Islet of Langerhans (tissue), 1 donor: Measurements from ENCODE around the gene TMPRSS12.
"Not testable (repeated sequence)": the region's sequence is repeated elsewhere in the genome, so short reads cannot be mapped to it uniquely, and the experiment has no call there.

ENCODE experiments used
- FAIRE-seq: peaks from one replicate; lab custom pipeline; 2011; peaks lifted over from hg19 to GRCh38; lab: Jason Lieb, UNC

TMPRSS12 gene, protein sequence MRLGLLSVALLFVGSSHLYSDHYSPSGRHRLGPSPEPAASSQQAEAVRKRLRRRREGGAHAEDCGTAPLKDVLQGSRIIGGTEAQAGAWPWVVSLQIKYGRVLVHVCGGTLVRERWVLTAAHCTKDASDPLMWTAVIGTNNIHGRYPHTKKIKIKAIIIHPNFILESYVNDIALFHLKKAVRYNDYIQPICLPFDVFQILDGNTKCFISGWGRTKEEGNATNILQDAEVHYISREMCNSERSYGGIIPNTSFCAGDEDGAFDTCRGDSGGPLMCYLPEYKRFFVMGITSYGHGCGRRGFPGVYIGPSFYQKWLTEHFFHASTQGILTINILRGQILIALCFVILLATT

DNA sequence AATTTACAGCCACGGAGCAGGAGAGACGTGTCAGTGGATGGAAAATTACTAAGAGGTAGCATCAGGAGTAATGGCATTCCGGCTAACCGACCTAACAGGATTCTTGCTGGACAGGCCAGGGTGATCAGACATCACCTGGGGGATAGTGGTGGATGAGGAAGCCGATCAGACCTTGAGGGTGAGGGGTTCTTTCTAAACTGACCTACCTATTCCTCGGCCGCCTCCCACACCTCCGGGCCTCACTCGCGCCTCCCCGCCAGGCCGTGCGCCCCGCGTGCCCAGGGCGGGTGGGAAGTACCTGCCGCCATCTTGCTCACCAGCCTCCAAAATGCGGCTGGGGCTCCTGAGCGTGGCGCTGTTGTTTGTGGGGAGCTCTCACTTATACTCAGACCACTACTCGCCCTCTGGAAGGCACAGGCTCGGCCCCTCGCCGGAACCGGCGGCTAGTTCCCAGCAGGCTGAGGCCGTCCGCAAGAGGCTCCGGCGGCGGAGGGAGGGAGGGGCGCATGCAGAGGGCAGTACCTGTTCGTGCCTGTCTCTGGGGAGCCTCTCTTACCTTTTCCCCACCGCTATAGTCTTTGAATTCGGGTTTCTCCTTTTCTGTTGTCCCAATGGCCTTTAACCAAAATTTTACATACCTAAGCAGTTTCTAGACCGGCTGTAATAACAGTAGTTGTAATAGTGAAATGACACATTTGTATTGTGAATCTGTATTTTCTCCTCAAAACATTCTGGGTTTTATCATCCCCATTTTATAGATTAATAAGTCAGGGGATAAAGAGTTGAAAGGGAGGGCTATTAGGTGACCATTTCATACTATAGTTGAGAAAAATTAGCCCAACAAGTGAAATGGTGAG, at the start of gene TMPRSS12:
Gene TMPRSS12, plus strand, starts transcription at position 290 of the 857 bp plus-strand sequence. Its CDS starts 39 bp downstream, at position 329.
- peak; percentile 53 for FAIRE-seq

DNA sequence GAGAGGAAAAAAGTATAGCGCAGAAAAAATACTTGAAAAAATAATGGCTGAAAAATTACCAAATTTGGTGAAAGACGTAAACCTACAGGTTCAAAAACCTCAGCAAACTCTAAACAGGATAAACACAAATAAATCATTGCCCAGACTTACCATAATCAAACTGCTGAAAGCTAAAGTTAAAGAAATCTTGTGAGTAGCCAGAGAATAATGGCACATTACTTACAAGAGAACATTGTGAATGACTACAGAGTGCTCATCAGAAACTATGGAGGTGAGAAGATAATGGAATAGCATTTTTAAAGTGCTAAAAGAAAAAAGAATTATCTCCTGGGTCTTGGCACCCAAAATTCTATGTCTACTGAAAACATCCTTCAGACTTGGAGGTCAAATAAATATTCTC, 42.8 kb upstream of the TMPRSS12 start:
- FAIRE-seq = no peak

DNA sequence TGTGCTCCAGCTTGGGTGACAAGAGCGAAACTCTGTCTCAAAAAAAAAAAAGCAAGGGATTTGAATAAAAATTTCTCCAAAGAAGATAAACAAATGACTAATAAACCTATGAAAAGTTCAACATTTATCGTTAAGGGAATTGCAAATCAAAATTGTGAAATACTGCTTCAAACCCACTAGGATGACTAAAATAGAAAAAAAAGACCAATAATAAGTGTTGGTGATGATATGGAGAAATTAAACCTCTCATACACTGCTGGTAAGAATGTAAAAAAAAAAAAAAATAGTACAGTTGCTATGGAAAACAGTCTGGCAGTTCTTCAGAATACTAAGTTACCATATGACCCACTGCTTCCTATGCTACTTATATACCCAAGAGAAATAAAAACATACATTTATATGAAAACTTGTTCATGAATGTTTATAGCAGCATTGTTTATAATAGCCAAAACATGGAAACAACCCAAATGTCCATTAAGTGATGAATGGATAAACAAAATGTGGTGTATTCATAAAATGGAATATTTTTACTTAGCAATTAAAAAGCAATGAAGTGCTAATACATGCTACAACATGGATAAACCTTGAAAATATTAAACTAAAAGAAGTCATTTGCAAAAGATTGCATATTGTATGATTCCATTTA, 39.4 kb upstream of the TMPRSS12 start:
- FAIRE-seq = no peak

DNA sequence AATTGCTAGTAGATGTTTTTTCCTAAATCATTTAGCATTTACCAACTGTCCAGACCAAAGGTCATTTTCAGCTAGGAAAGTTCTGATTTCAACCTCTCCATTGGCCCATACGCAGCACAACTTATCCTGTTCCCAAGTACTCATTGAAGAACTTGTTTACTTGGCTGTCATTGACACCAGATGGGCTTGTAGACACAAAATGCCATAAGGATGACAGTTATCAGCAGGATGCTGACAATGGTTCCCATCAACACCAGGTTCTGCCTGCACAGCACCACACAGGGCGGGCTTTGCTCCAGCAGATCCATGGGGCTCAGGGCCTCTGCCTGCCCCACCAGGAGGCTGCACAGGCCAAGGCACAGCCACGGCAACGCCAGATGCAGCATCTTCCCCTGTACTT, 36.5 kb upstream of the TMPRSS12 start:
- FAIRE-seq = no peak

DNA sequence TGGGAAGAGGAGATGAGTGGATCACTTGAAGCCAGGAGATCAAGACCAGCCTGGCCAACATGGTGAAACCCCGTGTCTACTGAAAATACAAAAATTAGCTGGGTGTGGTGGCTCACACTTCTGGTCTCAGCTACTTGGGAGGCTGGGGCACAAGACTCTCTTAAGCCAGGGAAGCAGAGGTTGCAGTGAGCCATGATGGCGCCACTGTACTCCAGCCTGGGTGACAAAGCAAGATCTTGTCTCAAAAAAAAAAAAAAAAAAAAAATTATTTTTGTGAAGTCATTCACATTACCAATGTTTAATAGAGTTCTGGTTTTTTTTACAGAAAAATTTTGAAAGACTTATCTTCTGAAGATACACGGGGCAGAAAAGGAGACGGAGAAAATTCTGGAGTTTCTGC, 33.6 kb upstream of the TMPRSS12 start:
- FAIRE-seq = not testable (repeated sequence)

DNA sequence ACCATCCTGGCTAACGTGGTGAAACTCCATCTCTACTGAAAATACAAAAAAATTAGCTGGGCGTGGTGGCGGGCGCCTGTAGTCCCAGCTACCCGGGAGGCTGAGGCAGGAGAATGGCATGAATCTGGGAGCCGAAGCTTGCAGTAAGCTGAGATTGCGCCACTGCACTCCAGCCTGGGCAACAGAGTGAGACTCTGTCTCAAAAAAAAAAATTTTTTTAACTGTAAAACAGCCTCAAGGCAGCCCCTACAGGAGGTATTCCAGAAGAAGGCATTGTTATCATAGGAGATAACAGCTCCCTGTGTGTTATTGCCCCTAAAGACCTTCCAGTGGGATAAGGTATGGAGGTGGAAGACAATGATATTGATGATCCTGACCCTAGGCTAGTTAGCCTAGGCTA, 27.8 kb upstream of the TMPRSS12 start:
- not testable (repeated sequence) for FAIRE-seq

DNA sequence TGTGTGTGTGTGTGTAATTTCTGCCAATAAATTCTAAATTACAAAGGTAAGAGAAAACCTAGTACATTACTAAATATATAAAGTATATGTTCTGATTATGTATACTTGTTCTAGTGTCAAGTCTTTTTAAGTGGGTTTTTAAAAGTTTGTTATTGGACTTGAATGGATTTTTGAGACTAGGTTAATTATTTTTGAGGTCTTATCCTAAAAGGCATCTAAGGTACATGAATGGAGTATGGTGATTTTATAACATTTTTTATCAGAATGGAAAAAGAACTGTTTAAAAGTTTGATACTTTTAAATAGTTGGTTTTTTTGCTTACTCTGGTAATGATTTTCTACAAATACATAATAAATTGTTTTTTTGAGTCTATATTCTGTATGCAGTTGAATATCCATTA, 22.5 kb upstream of the TMPRSS12 start:
- no peak for FAIRE-seq

DNA sequence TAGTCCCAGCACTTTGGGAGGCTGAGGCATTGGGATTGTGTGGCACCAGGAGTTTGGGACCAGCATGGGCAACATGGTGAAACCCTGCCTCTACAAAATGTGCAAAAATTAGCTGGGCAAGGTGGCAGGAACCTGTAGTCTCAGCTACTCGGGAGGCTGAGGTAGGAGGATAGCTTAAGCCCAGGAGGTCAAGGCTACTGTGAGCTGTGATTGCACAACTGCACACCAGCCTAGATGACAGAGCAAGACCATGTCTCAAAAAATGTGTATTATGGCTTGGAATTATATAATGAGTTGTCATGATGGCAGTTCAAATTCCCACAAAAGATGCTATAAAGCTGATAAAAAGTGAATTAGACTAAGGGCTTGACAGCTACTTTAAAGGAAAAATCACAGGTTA, 20.6 kb upstream of the TMPRSS12 start:
- no peak for FAIRE-seq

DNA sequence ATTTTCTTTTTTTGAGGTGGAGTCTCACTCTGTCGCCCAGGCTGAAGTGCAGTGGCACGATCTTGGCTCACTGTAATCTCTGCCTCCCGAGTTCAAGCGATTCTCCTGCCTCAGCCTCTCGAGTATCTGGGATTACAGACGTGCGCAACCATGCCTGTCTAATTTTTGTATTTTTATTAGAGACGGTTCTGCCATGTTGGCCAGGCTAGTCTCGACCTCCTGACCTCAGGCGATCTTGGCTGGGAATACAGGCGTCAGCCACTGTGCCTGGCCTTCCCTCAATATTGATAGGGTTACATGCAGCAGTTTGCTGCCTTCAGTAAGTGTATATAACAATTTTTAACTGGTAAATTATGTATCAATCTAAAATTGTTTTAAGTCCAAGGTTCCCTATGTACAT, 19.0 kb upstream of the TMPRSS12 start:
- not testable (repeated sequence) for FAIRE-seq

DNA sequence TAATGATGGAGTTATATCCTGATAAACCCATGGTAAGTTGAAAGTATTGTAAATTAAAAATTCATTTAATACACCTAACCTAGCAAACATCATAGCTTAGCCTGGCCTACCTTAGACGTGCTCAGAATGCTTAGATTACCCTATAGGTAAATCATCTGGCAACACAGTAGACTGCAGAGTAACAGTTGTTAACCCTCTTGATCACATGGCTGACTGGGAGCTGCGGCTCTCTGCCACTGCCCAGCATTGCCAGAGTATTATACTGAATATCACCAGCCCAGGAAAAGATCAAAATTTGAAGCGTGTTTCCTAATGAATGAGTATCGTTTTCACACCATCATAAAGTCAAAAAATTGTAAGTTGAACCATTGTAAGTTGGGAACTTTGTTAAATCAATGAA, 17.8 kb upstream of the TMPRSS12 start:
- FAIRE-seq = no peak

DNA sequence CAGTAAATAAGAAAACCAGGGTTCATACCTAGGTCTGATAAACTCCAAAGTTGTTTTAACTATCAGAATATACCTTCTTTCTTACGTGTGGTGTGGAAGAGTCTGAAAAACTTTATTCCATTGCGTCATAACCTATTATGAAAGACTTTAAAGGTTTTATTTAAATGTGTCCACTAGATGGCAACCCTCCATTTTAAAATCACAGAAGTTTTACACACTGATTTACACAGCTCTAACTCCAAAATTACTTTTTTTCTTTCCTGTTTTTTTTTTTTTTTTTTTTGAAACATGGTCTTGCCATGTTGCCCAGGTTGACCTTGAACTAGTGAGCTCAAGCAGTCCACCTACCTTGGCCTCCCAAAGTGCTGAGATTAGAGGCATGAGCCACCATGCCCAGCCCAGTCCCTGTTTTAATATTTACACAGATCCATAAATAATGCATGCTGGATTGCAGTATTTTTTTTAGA, 17.3 kb upstream of the TMPRSS12 start:
- FAIRE-seq = peak; percentile 99

DNA sequence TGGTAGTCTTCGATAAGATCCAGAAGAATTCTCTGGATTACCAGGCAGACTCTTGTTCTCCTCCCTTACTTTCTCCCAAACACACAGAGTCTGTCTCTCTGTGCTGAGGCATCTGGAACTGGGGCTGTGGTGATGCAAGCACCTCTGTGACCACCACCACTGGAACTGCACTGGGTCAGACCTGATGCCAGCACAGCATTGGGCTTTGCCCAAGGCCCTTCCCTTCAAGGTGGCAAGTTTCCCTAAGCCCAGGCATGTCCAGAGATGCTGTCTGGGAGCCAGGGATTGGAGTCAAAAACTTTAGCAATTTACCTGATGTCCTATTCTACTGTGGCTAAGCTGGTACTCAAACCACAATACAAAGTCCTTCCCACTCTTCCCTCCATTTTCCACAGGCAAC, 14.6 kb upstream of the TMPRSS12 start:
- FAIRE-seq = no peak

DNA sequence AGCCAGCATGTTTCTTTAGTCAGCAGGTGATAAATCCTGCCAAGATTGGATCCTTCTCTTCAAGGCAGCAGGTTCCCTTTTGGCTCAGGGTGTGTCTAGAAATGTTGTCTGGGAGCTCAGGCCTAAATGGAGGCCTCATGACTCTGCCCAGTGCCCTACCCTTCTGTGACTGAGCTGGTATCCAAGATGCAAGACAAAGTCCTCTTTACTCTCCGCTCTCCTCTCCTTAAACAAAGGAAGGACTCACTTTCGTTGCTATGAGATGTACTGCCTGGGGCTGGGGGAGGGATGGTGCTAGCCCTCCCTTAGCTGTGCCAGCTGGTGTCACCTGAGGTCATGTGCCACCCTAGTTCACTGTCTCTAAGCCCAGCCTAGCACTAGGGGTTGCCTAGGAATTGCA, 13.8 kb upstream of the TMPRSS12 start:
- no peak for FAIRE-seq

DNA sequence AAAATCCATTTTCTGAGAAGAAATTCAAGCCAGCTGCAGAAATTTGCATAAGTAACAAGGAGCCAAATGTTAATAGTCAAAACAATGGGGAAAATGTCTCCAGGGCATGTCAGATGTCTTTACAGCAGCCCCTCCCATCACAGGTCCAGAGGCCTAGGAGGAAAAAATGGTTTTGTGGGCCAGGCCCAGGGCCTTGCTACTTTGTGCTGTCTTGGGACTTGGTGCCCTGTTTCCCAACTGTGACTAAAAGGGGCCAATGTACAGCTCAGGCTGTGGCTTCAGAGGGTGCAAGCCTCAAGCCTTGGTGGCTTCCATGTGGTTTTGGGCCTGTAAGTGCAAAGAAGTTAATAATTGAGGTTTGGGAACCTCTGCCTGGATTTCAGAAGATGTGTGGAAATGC, 8.9 kb upstream of the TMPRSS12 start:
- not testable (repeated sequence) for FAIRE-seq

DNA sequence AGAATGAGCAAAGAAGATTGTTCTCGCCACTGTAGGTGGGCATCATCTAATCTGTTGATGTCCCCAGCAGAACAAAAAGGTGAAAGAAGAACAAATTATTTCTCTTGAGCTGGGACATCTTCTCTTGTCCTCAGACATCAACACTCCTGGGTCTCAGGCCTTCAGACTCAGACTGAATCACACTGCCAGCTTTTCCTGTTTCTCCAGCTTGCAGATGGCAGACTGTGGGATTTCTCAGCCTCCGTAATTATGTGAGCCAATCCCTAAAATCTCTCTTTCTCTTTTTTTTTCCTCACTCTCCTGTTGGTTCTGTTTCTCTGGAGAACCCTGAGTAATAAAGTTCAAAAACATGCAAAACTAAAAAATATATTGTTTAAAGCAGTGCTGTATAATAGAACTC, 3.7 kb upstream of the TMPRSS12 start:
- no peak for FAIRE-seq

DNA sequence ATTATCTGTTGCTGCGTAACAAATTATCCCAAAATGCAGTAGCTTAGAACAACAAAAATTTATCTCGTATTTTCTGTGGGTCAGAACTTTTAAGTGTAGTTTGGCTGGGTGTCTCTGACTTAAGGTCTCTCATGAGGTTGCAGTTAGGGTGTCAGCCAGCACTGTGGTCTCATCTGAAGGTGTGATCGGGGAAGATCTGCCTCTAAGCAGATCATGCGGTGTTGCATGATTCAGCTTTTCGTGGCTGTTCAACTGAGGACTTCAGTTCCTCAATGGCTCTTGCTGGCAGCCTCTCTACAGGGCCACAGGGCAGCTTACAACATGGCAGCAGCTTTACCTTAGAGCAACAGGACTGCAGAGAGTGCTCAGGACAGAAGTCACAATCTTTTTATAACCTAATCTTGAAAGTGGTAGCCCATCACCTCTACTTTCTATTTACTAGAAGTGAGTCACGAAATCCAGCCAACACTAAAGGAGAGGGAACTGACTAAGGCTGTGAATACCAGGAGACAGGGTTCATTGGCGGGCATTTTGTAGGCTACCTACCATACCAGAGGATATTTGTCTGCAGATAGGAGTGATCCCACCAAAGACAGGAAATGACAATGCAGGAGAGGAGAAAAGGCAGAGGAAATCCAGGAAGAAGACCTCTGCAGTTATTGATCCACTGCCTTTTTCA, 1.8 kb upstream of the TMPRSS12 start:
- no peak for FAIRE-seq

DNA sequence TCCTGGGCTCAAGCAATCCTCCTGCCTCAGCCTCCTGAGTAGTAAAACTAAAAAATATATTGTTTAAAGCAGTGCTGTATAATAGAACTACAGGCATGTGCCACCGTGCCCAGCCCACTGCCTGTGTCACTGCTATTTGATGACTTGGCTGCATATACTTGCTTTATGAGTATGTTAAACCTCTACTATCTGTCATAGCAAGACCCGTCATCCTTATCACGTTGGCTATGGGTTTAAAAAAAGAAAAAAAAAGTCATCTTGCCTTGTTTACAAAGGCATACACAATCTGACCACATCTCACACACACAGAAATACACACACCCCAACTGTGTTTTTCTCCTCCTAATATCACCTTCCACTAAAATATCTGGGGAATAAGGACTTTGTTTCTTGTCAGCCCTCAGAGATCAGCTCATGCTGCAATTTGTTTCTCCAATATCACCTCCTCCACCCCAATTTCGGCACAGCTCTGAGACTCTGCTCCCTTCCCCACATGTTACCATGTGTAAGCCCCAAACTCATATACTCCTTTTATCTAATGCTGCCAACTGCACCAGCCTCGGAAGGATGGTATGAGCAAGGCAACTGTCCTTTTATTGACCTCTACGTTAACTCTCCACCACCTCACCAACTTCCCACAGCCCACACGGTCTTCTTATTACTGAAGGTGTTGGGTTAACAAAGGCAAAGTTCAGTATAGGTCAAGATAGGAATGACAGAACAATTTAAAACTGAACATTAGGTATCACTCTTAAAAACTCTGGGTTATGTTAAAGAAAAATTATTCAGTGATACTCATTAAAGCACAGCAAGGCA, 802 bp upstream of the TMPRSS12 start:
- no peak for FAIRE-seq

DNA sequence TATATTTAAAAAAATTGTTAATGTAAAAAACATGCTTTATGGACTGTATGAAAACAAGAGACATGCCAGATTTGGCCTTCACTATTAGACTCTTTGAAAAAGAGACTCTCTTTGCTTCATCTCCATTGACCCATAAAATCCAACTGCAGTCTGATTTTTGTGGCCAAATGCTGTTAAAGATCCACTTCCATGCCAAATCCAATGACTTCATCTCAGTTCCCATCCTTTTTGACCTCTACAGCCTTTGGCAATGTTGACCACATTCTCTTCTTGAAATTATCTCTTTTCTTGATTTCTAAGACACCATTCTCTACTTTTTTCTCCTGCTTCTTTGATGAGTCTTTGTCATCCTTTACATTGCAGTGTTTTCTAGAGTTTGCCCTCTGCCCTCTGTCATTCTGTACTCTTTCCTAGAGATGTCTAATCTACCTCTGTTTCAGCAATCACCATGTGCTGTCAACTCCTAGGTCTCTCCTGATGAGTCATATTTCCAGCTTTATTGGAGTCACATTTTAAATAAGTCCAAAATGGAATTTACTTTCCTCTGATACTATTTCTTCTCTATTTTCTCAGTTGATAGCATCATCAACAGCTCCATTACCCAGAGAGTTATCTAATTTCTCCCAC, 2.4 kb downstream of the TMPRSS12 start:
- no peak for FAIRE-seq

DNA sequence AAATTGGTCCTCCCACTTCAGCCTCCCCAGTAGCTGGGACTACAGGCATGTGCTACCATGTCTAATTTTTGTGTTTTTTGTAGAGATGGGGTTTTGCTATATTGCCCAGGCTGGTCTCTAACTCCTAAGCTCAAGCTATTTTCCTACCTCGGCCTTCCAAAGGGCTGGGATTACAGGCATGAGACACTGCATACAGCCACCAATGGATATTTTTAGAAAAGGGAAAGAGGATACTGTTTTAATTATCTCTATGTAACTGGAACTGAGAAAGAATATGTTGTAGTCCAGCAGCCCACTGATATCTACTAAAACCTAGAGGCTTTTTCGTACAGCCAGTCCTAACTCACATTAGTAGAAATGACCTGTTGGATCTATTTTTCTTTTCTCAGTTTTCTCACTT, 6.2 kb downstream of the TMPRSS12 start:
- FAIRE-seq = no peak

DNA sequence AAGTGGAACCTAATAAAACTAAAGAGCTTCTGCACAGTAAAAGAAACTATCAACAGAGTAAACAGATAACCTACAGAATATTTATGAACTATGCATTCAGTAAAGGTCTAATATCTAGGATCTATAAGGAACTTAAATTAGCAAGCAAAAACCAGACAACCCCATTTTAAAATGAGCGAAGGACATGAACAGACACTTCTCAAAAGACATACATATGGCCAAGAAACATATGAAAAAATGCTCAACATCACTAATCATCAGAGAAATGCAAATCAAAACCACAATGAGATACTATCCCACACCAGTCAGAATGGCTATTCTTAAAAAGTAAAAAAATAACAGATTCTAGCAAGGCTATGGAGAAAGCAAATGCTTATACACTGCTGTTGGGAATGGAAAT, 12.5 kb downstream of the TMPRSS12 start:
- not testable (repeated sequence) for FAIRE-seq

DNA sequence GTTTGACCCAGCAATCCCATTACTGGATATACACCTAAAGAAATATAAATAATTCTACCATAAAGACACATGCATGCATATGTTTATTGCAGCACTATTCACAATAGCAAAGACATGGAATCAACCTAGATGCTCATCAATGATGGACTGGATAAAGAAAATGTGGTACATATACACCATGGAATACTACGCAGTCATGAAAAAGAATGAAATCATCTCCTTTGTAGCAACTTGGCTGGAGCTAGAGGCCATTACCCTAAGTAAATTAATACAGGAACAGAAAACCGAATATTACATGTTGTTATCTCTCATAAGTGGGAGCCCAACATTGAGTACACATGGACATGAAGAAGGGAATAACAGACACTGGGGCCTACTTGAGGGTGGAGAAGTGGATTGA, 13.0 kb downstream of the TMPRSS12 start:
- FAIRE-seq = not testable (repeated sequence)
